Loucy (cell line): ENCODE data around the gene ATG16L1.

Experiments used
- H2AFZ ChIP-seq: fragments of 200-600 bp; sonication (generic); 2 replicates; pipeline ENCODE4 v1.6.0; 2016; ENCODE audit warnings: antibody characterized with exemption, mild to moderate bottlenecking, low read length, moderate library complexity
- H3F3A ChIP-seq: fragments of 200-600 bp; 2 replicates; pipeline ENCODE4 v1.6.0; 2016; ENCODE audit warnings: antibody characterized with exemption, low read depth, mild to moderate bottlenecking
- H3K27me3 ChIP-seq: fragments of 200-600 bp; sonication (generic); 2 replicates; pipeline ENCODE4 v1.6.1; 2014; ENCODE audit warnings: low read length, mild to moderate bottlenecking; ENCODE audit not compliant: insufficient read depth, poor library complexity, severe bottlenecking
- H3K36me3 ChIP-seq: fragments of 200-600 bp; sonication (generic); 2 replicates; pipeline ENCODE4 v1.6.1; 2016; ENCODE audit warnings: low read length; ENCODE audit not compliant: insufficient read depth
- H3K4me1 ChIP-seq: fragments of 200-600 bp; sonication (generic); 2 replicates; pipeline ENCODE4 v1.5.1; 2014; ENCODE audit warnings: low read length, mild to moderate bottlenecking; ENCODE audit not compliant: insufficient read depth, poor library complexity, severe bottlenecking
- H3K4me2 ChIP-seq: fragments of 200-600 bp; sonication (generic); 2 replicates; pipeline ENCODE4 v1.6.0; 2014; ENCODE audit warnings: antibody characterized with exemption, low read length, low read depth, mild to moderate bottlenecking; ENCODE audit not compliant: poor library complexity, severe bottlenecking
- H3K4me3 ChIP-seq: fragments of 200-600 bp; sonication (generic); 2 replicates; pipeline ENCODE4 v1.5.1; 2014; ENCODE audit warnings: low read length, mild to moderate bottlenecking, mixed read lengths; ENCODE audit not compliant: poor library complexity, severe bottlenecking
- H3K79me2 ChIP-seq: fragments of 200-600 bp; sonication (generic); 2 replicates; pipeline ENCODE4 v1.6.1; 2014; ENCODE audit warnings: low read length; ENCODE audit not compliant: insufficient read depth
- H3K9ac ChIP-seq: fragments of 200-600 bp; sonication (generic); 2 replicates; pipeline ENCODE4 v1.6.0; 2014; ENCODE audit warnings: mild to moderate bottlenecking, low read depth, low read length, moderate library complexity; ENCODE audit not compliant: poor library complexity, severe bottlenecking
- H3K9me2 ChIP-seq: fragments of 200-600 bp; sonication (generic); replicated peaks from 2 replicates; pipeline ENCODE4 v1.6.1; 2016; ENCODE audit warnings: low read depth, low read length, mixed read lengths
- H3K9me3 ChIP-seq: fragments of 200-600 bp; sonication (generic); 2 replicates; pipeline ENCODE4 v1.6.1; 2014; ENCODE audit warnings: mild to moderate bottlenecking, antibody characterized with exemption, low read length, low read depth; ENCODE audit not compliant: insufficient read depth
- H4K20me1 ChIP-seq: fragments of 200-600 bp; sonication (generic); 2 replicates; pipeline ENCODE4 v1.6.0; 2014; ENCODE audit warnings: antibody characterized with exemption, low read length, mild to moderate bottlenecking; ENCODE audit not compliant: insufficient read depth, poor library complexity, severe bottlenecking
- EZH2phosphoT487 ChIP-seq: fragments of 200-600 bp; IDR thresholded peaks from 2 replicates; pipeline ENCODE4 v1.6.1; 2018; ENCODE audit warnings: antibody characterized with exemption, mild to moderate bottlenecking, moderate library complexity, borderline replicate concordance
- TF ChIP-seq, protein P1 (sequence below): fragments of 200-600 bp; sonication (generic); conservative IDR thresholded peaks from 2 replicates; pipeline ENCODE4 v1.5.1; 2014; ENCODE audit warnings: mild to moderate bottlenecking, antibody characterized with exemption, low read length

The ATG16L1 gene

DNA sequence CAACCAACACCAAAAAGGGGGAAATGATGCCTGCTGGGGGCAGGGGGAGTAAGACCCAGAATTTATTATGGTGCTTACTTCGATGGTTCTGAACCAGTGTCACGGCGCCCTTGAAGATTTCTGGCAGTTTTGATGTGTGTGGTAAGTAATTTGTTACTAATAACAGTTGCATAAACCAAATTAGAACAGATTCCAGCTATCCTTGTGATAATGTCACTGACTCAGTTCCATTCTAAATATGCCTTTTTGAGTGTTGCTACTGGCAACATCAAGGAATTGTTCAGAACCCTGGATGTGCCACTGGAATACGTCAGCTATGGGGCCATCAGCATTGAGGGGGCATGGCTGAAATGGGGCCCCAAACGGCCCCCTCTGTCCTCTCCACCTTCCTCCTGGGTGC is 67.8 kb downstream of the ATG16L1 start:
- H3F3A ChIP-seq, result no peaks in the 10 kb centered on the region
- H3K36me3 ChIP-seq, result no peaks in the 10 kb centered on the region
- no peak for TF ChIP-seq EZH2phosphoT487
- TF ChIP-seq, protein P1, sequence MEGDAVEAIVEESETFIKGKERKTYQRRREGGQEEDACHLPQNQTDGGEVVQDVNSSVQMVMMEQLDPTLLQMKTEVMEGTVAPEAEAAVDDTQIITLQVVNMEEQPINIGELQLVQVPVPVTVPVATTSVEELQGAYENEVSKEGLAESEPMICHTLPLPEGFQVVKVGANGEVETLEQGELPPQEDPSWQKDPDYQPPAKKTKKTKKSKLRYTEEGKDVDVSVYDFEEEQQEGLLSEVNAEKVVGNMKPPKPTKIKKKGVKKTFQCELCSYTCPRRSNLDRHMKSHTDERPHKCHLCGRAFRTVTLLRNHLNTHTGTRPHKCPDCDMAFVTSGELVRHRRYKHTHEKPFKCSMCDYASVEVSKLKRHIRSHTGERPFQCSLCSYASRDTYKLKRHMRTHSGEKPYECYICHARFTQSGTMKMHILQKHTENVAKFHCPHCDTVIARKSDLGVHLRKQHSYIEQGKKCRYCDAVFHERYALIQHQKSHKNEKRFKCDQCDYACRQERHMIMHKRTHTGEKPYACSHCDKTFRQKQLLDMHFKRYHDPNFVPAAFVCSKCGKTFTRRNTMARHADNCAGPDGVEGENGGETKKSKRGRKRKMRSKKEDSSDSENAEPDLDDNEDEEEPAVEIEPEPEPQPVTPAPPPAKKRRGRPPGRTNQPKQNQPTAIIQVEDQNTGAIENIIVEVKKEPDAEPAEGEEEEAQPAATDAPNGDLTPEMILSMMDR, result no peak
- no peaks in the 10 kb centered on the region for H3K4me1 ChIP-seq
- H3K9me2 ChIP-seq, result no peaks in the 10 kb centered on the region
- H2AFZ ChIP-seq, result no peak overlapping the region
- no peaks in the 10 kb centered on the region for H4K20me1 ChIP-seq
- H3K4me2 ChIP-seq, result no peak overlapping the region
- no peak overlapping the region for H3K9ac ChIP-seq
- H3K27me3 ChIP-seq, result no peaks in the 10 kb centered on the region
- H3K9me3 ChIP-seq, result no peaks in the 10 kb centered on the region
- no peaks in the 10 kb centered on the region for H3K79me2 ChIP-seq
- H3K4me3 ChIP-seq, result no peak overlapping the region

DNA sequence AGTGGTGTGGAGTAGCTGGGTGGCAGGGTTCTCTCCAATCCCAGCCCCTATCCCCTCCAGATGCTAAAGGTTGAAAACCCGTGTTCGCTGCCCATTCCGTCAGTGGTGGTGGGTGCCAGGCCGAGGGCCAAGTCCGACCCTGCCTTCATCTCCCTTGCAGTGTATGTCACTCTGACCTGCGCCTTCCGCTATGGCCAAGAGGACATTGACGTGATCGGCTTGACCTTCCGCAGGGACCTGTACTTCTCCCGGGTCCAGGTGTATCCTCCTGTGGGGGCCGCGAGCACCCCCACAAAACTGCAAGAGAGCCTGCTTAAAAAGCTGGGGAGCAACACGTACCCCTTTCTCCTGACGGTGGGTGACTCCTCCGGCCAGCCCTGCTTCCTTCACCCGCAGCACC is 69.0 kb downstream of the ATG16L1 start:
- H3K79me2 ChIP-seq, result no peaks in the 10 kb centered on the region
- H3K4me1 ChIP-seq, result no peaks in the 10 kb centered on the region
- H3K36me3 ChIP-seq, result no peaks in the 10 kb centered on the region
- no peaks in the 10 kb centered on the region for H4K20me1 ChIP-seq
- no peaks in the 10 kb centered on the region for H3K9me3 ChIP-seq
- no peak overlapping the region for H3K4me3 ChIP-seq
- H3K4me2 ChIP-seq, result no peak overlapping the region
- no peaks in the 10 kb centered on the region for H3K27me3 ChIP-seq
- H2AFZ ChIP-seq, result no peak overlapping the region
- no peaks in the 10 kb centered on the region for H3K9me2 ChIP-seq
- H3K9ac ChIP-seq, result no peak overlapping the region
- TF ChIP-seq, protein P1, result no peak
- no peaks in the 10 kb centered on the region for H3F3A ChIP-seq

DNA sequence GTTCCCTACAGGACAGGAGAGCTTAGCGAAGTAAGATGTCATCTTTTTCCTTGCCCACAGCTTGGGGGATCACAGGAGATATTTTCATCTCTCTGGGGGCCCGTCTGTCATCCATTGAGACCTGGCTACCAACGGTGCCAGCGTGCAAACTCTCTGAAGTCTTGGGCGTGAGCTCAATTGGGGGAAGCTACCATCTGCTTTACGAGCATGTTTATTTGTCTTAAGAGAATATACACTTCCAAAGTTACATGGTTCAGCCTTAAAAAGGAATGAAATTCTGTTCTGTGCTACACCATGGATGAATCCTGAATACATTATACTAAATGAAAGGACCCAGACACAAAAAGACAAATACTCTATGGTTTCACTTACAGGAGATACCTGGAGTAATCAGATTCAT is 69.7 kb downstream of the ATG16L1 start:
- no peaks in the 10 kb centered on the region for H4K20me1 ChIP-seq
- no peak overlapping the region for H3K9ac ChIP-seq
- no peak for TF ChIP-seq EZH2phosphoT487
- TF ChIP-seq, protein P1, result no peak
- H3K9me3 ChIP-seq, result no peaks in the 10 kb centered on the region
- H3K4me1 ChIP-seq, result no peaks in the 10 kb centered on the region
- no peak overlapping the region for H3K4me2 ChIP-seq
- no peak overlapping the region for H2AFZ ChIP-seq
- H3K36me3 ChIP-seq, result no peaks in the 10 kb centered on the region
- H3F3A ChIP-seq, result no peaks in the 10 kb centered on the region
- H3K27me3 ChIP-seq, result no peaks in the 10 kb centered on the region
- no peak overlapping the region for H3K4me3 ChIP-seq
- H3K79me2 ChIP-seq, result no peaks in the 10 kb centered on the region
- H3K9me2 ChIP-seq, result no peaks in the 10 kb centered on the region
